ENCODE results near the gene ECE1. TPM values are rescaled to one million over a fixed set of nuclear protein-coding genes. Genes with fewer than 3 reads are reported as not detected.

Gene ECE1
- total RNA-seq, 1 experiment from 2014 or later: 131 TPM

DNA sequence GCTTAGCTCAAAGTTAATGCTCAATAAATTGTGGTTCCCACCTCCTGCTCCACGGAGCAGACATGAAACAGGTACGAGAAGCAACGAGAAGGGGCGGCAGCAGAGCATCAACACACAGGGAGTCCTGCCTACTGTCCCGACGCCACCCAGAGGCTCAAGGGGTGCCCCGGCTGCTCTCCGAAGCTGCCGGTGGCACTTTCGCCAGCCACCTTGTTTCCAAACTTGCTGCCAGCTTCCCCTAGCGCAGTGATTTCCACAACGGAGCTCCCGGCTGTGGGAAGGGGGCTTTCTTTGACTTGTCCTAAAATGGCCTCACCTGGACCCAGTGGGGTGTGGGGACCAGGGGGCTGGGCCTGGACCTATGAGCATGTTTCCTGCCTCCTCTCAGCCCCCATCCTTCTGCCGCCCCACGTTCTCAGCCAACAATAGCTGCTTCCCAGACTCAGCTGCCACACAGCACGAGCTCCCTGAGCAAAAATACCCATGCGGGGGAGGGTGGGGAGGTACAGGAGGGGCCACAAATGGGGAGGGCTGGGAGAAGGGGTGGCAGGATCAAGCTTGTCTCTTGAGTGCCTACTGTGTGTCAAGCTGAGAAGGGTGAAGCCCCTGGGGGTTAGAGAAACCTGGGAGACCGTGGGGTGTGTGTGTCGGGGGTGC, 35.6 kb upstream of the ECE1 start:
- DNase-seq (ENCODE audit: low read depth): no peak

DNA sequence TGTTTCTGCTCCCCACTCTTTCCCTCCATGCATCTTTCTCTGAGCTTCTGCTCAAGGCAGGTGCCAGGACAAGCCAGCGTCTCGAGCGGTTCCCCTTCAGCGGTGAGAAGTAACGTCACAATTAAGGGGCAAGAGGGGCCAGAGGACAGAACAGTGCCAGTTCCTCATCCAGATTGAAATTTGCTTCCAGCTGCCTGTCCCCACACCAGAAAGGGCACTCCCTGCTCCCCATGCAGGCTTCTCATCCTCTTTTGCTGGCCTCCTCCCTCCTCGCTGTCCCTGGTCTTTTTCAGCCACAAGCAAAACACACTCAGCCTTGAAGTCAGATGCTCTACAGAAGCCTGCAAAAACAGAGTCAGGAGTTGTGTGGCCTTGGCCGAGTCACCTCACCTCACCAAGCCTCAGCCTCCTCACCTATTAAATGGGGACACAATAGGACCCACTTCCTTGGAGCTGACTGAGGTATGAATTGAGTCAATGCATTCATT, 35.0 kb upstream of the ECE1 start:
- no peak for DNase-seq (ENCODE audit: low read depth)

GRCh38 chr1:21324368-21325141, 34.3 kb upstream of the ECE1 start:
- peak; percentile 99 for DNase-seq (ENCODE audit: low read depth)

GRCh38 chr1:21323091-21323490, 32.8 kb upstream of the ECE1 start:
- DNase-seq (ENCODE audit: low read depth): peak; percentile 96

GRCh38 chr1:21322681-21323016, 32.4 kb upstream of the ECE1 start:
- DNase-seq (ENCODE audit: low read depth): peak; percentile 72

DNA sequence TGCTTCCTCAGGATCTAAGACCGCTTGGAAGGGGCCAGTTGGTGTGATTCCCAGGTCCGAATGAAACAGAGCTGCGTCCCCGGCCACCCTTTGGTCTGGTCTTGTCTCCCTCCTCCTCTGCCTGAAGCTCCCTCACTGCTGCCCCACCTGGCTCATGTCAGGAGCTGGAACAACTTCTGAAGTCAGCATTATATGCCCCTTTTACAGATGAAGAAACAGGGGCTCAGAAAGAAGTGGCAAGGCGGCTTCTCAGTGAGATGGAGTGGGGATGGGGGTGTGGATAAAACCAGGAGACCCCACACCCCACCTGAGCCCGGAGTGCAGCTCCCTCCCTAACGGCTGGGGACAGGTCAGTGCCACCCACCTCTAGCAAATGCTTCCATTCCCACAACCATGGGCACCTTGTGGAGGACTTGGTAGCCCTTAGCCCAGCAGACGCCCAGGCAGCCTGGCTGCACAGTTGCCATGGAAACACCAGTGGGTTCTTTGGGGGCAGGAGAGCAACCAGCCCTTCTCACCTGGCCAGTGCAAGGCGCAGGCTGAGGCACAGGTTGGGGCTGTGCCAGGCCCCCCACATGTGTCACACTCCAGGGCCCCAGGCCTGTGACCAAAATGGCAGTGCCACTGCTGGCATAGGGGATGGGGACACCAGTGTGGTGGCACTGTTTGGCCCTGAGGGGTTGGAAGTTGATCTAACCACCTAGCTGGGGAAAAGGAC, 31.9 kb upstream of the ECE1 start:
- no peak for DNase-seq (ENCODE audit: low read depth)

DNA sequence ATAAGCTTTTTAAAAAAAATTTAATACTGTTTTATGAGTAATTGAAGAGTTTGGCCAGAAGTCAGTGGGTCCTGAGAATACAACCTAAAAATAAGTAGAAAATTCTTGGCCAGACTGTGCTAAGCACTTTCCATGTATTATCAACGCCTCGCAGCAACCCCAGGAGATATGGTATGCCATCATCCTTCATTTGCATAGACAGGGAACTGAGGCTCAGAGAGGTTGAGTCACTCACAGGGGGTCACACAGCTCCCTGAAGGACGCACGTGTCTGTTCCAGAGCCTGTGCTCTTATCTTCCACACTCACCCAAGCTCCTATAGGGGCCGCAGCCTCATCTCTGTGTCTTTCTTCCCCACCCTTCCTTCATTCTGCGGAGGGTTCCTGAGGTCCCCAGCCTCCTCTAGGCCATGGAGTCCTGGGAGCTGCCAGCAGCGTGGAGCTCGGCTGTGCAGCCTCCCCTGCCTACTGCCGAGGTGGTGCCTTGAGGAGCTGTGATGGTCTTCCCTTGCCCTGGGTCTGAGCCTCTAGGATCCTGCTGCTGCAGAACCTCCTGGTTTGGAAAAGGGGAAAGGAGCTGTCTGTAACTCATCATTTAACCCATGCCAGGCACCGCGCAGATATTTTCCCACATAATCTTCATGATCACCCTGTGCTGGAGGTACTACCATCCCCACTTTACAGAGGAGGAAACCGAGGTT, 30.3 kb upstream of the ECE1 start:
- DNase-seq (ENCODE audit: low read depth): no peak

- no peak for DNase-seq (ENCODE audit: low read depth)
Measured at GRCh38 chr1:21319447-21320407, 29.5 kb upstream of the ECE1 start.

- DNase-seq (ENCODE audit: low read depth): no peak
Measured at GRCh38 chr1:21318714-21319159, 28.5 kb upstream of the ECE1 start.

GRCh38 chr1:21318057-21318713, 27.9 kb upstream of the ECE1 start:
- no peak for DNase-seq (ENCODE audit: low read depth)

- no peak for DNase-seq (ENCODE audit: low read depth)
Measured at GRCh38 chr1:21317690-21318043, 27.4 kb upstream of the ECE1 start.

DNA sequence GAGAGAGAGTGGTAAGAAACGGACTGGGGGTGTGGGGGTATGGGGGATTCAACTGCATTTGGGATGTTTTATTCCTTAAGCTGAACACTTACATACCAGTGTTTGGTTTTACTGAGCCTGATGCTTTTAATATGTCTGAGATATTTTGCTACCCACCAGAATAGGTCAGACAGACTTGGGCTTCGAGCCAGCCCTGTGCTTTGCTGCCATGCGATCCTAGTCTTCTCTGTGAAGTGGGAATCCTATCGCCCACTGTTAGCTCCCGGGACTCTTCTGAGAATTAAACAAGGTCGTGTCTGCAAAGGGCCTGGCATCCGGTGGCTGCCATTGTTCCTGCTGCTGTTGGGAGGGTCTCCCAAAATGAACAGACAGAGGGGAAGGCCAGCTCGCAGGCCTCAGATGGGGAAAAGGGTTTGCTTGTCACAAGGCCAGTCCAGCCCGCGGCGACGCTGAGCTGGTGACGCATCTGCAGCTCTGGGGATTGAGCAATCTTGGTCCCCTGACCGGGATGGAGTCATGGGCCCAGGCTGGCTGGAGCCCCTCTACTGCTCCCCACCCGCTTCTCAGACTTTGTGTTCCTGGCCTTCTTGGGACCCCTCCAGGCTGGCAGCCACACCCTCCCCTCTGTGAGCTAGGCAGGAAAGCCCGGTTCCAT, 26.9 kb upstream of the ECE1 start:
- no peak for DNase-seq (ENCODE audit: low read depth)

GRCh38 chr1:21314743-21315396, 24.6 kb upstream of the ECE1 start:
- no peak for DNase-seq (ENCODE audit: low read depth)

DNA sequence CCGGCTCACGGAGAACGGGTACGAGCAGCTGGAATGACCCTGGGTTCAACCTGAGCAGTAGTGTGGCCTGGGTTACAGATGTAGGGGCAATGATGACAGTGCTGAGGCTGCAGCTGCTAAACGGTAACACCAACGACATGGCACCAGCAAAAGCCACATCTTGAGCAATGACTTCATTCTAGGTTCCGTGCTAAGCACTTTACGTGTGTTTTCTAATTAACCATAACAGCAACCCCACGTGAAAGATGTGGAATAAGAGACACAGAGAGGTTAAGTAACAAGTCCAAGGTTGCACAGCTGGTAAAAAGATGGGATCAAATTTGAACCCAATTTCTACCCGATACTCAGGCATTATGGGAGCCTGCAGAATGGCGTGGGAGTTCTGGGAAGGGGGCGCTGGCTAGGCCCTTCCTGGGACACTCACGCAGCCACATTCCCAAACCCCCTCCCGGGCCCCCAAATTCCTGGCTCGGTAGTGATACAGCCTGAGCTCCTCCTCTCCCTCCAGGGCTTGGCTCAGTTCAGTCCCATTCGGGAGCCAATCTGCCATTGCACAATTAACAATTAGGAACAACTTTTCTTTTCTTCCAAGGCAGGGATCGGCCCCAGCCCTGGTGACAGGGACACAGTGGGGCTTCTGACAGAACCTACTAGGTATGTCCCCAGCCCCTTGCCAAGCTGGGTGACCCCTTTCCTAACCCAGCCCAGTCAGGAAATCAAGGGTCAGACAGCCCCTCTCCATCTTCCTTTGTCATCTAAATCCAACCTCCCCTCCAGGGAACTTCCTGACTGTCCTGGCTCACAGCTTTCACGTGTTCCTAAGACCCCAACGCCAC, 23.8 kb upstream of the ECE1 start:
- DNase-seq (ENCODE audit: low read depth): no peak

DNA sequence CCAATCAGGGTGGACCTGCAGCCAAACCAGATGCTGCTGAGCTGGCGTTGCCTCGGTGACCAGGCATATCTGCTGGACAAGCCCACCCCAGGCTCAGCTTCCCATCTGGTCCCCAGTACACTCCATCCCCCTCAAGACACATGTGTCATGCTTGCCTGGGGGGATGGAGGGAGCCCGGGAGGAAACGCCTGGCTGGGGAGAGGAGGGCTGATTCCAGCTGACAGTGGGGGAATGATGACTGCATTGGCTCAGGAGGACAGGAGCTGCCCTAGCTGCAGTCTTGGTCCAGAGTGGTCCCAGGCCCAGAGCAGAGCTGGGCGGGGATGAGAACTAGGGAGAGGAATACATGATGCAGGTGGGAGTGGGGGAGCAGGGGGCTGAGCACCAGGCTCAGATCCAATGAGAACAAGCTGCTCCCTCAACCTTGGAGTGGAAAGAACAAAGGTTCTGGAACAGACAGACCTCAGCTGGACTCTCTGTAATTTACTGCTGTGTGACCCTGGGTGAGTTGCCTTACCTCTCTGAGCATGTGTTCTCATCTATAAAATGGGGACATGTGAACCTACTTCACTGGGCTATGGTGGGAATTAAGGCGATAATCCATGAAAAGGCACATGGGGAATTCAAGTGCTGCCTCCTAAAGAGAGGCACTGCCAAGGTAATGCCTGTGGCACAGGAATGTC, 23.1 kb upstream of the ECE1 start:
- peak; percentile 92 for DNase-seq (ENCODE audit: low read depth)

DNA sequence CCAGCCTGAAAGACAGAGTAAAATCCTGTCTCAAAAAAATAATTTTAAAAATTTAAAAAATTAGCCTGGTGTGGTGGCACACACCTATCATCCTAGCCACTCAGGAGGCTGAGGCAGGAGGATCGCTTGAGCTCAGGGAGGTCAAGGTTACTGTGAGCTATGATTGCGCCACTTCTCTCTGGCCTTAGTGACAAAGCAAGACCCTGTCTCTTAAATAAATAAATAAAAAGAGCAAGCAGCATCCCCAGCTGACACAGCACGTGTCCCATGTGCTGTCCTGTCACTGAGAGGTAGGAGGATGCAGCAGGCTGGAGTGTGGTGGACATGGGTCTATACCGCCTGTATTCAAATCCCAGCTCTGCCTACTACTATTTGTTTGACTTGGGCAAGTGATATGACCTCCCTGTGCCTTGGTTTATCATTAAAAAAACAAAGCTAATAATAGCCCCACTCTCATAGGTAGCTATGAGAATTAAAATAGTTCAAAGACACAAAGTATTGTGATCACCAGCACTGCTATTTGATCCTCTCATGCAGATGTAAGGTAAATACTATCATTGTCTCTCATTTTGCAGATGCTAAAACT, 22.2 kb upstream of the ECE1 start:
- no peak for DNase-seq (ENCODE audit: low read depth)

DNA sequence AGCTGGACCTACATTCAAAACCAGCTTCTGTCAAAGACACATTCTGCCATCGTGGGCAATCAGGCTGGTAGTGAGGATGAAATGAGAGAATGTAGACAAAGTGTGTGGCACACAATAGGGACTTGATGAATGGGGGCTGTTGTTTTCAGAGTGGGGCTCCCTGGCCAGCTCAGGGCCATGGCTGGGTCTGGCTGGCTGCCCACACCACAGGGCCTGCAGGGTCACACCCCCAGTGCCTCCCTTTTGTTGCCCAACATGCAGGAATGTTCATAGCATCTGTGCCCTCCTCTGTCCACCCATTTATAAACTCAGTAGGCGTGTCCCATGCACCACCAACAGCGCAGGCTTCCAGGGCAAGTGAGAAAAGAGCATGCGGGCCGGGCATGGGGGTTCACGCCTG, 20.8 kb upstream of the ECE1 start:
- peak; percentile 63 for DNase-seq (ENCODE audit: low read depth)

Data from RPMI7951 (cell line).